ENCODE results near the gene AGBL1. TPM values are rescaled to one million over a fixed set of nuclear protein-coding genes. Genes with fewer than 3 reads are reported as not detected.

AGBL1 gene
- total RNA-seq, 1 donor from 2014 or later = 0.07 TPM

DNA sequence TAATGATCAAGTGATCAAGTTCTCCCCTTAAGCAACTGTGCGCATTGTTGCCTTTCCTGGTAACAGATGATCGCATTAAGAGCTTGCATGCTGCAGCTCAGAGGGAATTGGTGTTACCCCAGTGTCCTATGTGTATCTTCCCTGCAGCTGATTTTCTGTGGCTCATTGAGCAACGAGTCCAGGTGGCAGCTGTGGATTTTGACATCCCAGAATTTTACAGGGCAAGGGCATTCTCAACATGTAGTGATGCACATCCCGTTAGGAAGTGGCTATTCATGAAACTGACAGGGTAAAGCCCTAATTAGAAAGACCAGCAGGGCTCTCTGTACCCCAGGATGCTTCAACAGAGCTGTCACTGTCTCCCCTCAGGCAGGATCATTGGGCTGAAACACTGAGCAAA is 232.8 kb downstream of the AGBL1 start:
- Mint-ChIP-seq H3K4me1 (ENCODE audit: unreplicated experiment) (peaks cover 13% of the 10 kb centered on the region), H3K27me3 (peaks cover 38% of the 10 kb centered on the region), H3K36me3 (no peaks in the 10 kb centered on the region), H3K4me3 (no peak overlapping the region), H3K27ac (no peak overlapping the region), H3K9me3 (no peaks in the 10 kb centered on the region)
- TF ChIP-seq CTCF (conservative IDR thresholded peaks at IDR 0.05) = no peak
- no peak for DNase-seq (ENCODE audit: extremely low spot score, unreplicated experiment)

DNA sequence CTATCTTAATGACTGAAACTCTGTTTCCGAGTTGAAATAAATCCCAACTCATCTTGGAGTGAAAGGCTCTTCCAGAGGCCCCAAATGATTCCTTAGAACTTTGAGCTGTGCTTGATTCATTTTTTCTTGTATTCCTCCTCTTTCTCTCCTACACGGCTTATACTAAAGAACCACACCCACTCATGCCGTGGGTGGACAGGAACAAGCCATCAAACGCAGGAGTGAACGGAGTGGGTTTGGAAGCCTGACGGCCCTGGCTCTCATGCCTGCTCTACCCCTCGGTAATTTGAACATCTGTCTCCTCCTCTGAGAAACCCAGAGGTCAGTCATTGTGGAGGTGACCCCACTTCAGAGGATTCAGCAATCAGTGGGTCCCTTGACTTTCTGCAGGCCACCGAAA is 236.5 kb downstream of the AGBL1 start:
- Mint-ChIP-seq H3K27me3 (peaks cover 29% of the 10 kb centered on the region), H3K4me1 (ENCODE audit: unreplicated experiment) (peaks cover 13% of the 10 kb centered on the region), H3K4me3 (no peak overlapping the region), H3K9me3 (no peaks in the 10 kb centered on the region), H3K36me3 (no peaks in the 10 kb centered on the region), H3K27ac (no peak overlapping the region)
- DNase-seq (ENCODE audit: extremely low spot score, unreplicated experiment) = no peak
- no peak for TF ChIP-seq CTCF (conservative IDR thresholded peaks at IDR 0.05)

DNA sequence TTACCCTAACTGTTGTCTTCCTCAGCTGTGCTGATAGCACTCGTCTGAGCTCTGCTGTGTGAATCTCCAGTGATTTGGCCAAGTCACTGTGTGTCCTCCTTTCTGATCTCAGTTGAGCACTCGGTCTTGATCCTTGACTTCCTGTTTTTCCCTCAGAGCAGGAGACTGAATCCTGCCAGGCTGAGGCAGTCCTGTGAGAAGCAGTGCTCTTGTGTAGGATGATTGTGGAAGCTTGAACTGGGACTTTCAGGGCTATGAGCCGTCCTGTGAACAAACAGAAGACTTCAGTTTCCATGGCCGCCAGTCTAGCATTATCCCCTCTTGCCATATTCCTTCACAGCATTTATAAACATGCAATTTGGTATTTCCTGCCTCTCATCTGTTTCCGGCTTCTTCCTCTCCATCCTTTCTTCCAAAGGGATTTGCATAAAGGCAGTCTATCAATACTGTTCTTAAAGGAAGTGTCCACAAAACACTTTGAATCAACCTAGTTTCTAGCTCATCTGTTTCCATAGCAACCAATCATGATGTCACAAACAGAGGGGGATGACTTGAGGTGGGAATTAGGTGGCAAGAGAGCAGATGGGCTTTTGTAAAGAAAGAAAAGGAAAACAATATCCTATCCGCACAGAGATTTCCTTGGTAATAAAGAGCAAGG is 237.2 kb downstream of the AGBL1 start:
- peaks cover 13% of the 10 kb centered on the region for H3K4me1 Mint-ChIP-seq (ENCODE audit: unreplicated experiment)
- peaks cover 25% of the 10 kb centered on the region for H3K27me3 Mint-ChIP-seq
- H3K27ac Mint-ChIP-seq = no peak overlapping the region
- no peak overlapping the region for H3K4me3 Mint-ChIP-seq
- no peaks in the 10 kb centered on the region for H3K36me3 Mint-ChIP-seq
- no peak for DNase-seq (ENCODE audit: extremely low spot score, unreplicated experiment)
- TF ChIP-seq CTCF (conservative IDR thresholded peaks at IDR 0.05) = no peak
- no peaks in the 10 kb centered on the region for H3K9me3 Mint-ChIP-seq

DNA sequence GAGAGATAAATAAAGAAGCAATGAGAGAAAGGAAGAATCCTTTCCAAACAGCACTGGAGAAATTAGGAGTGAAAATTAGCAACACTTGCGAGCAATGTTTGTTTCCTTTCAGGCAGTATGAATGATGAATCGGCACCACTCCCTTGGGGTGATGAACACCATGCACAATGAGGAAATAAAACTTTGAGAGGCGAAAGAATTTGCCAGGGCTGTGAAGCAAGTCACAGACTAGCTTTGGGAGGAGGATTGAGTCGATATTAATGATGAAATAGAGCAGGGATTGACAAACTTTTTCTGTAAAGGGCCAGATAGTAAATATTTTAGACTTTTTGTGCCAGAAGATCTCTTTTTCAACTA is 237.7 kb downstream of the AGBL1 start:
- Mint-ChIP-seq H3K4me1 (ENCODE audit: unreplicated experiment) (peaks cover 13% of the 10 kb centered on the region), H3K36me3 (no peaks in the 10 kb centered on the region), H3K27me3 (peaks cover 21% of the 10 kb centered on the region), H3K4me3 (no peak overlapping the region), H3K9me3 (no peaks in the 10 kb centered on the region), H3K27ac (no peak overlapping the region)
- no peak for TF ChIP-seq CTCF (conservative IDR thresholded peaks at IDR 0.05)
- DNase-seq (ENCODE audit: extremely low spot score, unreplicated experiment) = no peak

- H3K27me3 Mint-ChIP-seq = peaks cover 15% of the 10 kb centered on the region
- no peaks in the 10 kb centered on the region for H3K9me3 Mint-ChIP-seq
- no peak overlapping the region for H3K4me3 Mint-ChIP-seq
- TF ChIP-seq CTCF (conservative IDR thresholded peaks at IDR 0.05) = no peak
- no peak for DNase-seq (ENCODE audit: extremely low spot score, unreplicated experiment)
- H3K36me3 Mint-ChIP-seq = no peaks in the 10 kb centered on the region
- H3K4me1 Mint-ChIP-seq (ENCODE audit: unreplicated experiment) = no peaks in the 10 kb centered on the region
- H3K27ac Mint-ChIP-seq = no peak overlapping the region
Observed at GRCh38 chr15:86322629-86323028, 243.0 kb downstream of the AGBL1 start.

Data from type B pancreatic cell (in vitro differentiated cells).